H1 (cell line): Measurements from ENCODE around the gene GTF3C5.
"Not testable (repeated sequence)": the region's sequence is repeated elsewhere in the genome, so short reads cannot be mapped to it uniquely, and the experiment has no call there.

Source experiments
- BRCA1 ChIP-seq: IDR thresholded peaks from 2 replicates; pipeline ENCODE4 v1.6.1; 2012; ENCODE audit warnings: low read depth, low read length, improper control_type of control experiment
- CREB1 ChIP-seq: IDR thresholded peaks from 2 replicates; pipeline ENCODE4 v1.6.1; 2012; ENCODE audit warnings: inconsistent platforms
- EP300 ChIP-seq, 2 experiments: IDR thresholded peaks; 1 replicate in 1 of 2; 2 replicates in 1 of 2; pipeline ENCODE4 v1.6.1; 2011 to 2012; ENCODE audit warnings: low read depth in 2 of 2, low read length in 2 of 2, mild to moderate bottlenecking in 2 of 2, borderline replicate concordance in 1 of 2, inconsistent platforms in 1 of 2, moderate library complexity in 1 of 2
- KDM5A ChIP-seq: fragments of 200-600 bp; IDR thresholded peaks from 2 replicates; pipeline ENCODE4 v1.7.1; 2012; ENCODE audit warnings: mild to moderate bottlenecking, low read length, inconsistent platforms, mixed read lengths
- SIN3A ChIP-seq, 2 experiments: IDR thresholded peaks in 1 of 2; conservative IDR thresholded peaks in 1 of 2; 2 replicates each; pipeline ENCODE4 v1.6.1; 2011 to 2012; ENCODE audit warnings: low read length in 2 of 2, improper control_type of control experiment in 1 of 2, low read depth in 1 of 2, mild to moderate bottlenecking in 1 of 2
- TF ChIP-seq, protein P1 (sequence below), 3 experiments: IDR thresholded peaks; 1 replicate in 2 of 3; 2 replicates in 1 of 3; pipeline versions ENCODE4 v1.5.1 to v1.6.1; 2011; ENCODE audit warnings: low read length in 3 of 3, mild to moderate bottlenecking in 3 of 3, inconsistent platforms in 2 of 3, low read depth in 1 of 3, moderate library complexity in 1 of 3; ENCODE audit not compliant: insufficient read depth in 1 of 3; ENCODE audit errors: control extremely low read depth in 1 of 3

DNA sequence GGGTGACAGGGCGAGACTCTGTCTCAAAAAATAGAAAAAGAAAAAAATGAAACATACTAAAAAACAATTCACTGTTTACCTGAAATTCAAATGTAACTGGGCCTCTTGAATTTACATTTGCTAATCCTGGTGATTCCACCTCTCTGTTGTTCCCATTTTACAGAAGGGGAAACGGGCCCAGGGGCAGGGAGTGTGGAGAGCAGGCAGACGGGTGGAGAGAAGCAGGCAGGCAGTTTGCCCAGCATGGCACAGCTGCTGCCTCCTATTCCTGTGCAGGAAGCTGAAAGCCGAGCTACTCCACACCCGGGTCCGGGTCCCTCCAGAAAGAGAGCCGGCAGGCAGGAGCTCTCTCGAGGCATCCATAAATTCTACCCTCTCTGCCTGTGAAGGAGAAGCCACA is 31.8 kb downstream of the GTF3C5 start:
- not testable (repeated sequence) for TF ChIP-seq EP300 (IDR thresholded peaks at IDR 0.05; ENCODE audit: borderline replicate concordance in 1 of 2, low read depth in 2 of 2, low read length in 2 of 2); CREB1; KDM5A; BRCA1; SIN3A (conservative IDR thresholded peaks at IDR 0.05 in 1 of 2, IDR thresholded peaks at IDR 0.05 in 1 of 2; ENCODE audit: low read depth in 1 of 2, low read length in 2 of 2)
- TF ChIP-seq, protein P1, sequence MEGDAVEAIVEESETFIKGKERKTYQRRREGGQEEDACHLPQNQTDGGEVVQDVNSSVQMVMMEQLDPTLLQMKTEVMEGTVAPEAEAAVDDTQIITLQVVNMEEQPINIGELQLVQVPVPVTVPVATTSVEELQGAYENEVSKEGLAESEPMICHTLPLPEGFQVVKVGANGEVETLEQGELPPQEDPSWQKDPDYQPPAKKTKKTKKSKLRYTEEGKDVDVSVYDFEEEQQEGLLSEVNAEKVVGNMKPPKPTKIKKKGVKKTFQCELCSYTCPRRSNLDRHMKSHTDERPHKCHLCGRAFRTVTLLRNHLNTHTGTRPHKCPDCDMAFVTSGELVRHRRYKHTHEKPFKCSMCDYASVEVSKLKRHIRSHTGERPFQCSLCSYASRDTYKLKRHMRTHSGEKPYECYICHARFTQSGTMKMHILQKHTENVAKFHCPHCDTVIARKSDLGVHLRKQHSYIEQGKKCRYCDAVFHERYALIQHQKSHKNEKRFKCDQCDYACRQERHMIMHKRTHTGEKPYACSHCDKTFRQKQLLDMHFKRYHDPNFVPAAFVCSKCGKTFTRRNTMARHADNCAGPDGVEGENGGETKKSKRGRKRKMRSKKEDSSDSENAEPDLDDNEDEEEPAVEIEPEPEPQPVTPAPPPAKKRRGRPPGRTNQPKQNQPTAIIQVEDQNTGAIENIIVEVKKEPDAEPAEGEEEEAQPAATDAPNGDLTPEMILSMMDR (IDR thresholded peaks at IDR 0.05; ENCODE audit: control extremely low read depth in 1 of 3, insufficient read depth in 1 of 3, low read depth in 1 of 3, low read length in 3 of 3), result not testable (repeated sequence)
